Measurements from ENCODE around the gene MROH8. TPM values are rescaled to one million over a fixed set of nuclear protein-coding genes. Genes with fewer than 3 reads are reported as not detected.

The MROH8 gene
- total and polyA plus RNA-seq, 8 donors: 0.43 to 6.4 (median 1.8) TPM; not detected in 1

DNA sequence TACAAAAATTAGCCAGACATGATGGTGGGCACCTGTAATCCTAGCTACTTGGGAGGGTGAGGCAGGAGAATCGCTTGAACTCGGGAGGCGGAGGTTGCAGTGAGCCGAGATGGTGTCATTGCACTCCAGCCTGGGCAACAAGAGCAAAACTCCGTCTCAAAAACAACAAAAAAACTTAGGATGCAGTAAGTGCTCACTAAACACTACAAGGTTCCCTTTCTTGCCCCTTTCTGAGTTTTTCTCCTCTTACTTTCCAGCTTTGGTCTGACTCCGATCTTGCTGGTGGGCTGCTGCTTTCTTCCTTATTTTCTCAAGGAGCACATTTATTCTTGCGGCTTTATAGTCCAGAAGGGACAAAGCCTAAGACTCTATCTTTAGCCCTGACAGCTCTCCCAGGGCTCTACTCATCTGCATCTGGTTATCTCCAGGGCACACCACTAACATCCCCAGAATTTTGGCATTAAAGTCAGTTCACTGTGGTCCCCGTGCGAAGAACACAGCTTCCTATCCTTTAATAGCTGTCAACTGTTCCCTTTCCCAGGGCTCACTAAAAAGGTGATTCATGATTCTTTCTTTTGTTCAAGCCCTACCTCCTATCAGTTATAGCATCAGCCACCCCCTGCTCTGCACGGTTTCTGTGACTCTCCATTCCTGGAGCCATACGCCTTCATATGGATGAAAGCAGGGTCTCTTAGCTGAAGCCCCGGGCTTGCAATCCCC lies 17.4 kb downstream of the MROH8 start:
- DNase-seq: no peak
- Histone ChIP-seq H3K9me3 (no peaks in the 10 kb centered on the region), H3K27me3 (no peaks in the 10 kb centered on the region), H3K4me1 (no peaks in the 10 kb centered on the region), H3K4me3 (no peak overlapping the region), H3K27ac (no peak overlapping the region), H3K36me3 (peaks cover 0 to 14% (median under 1%) of the 10 kb centered on the region in 4 donors)
- 74 to 84% (median 81%) methylated on average over 12 of the region's 12 CpGs for WGBS, 5 donors
- intact Hi-C loops (cut with DNase I; ENCODE audit: low total_unique reads): no loop called here
- TF ChIP-seq EP300 (IDR thresholded peaks at IDR 0.05) (no peak), POLR2A (IDR thresholded peaks at IDR 0.05) (no peak), POLR2AphosphoS5 (IDR thresholded peaks at IDR 0.05) (no peak)
- TF ChIP-seq, protein P1, sequence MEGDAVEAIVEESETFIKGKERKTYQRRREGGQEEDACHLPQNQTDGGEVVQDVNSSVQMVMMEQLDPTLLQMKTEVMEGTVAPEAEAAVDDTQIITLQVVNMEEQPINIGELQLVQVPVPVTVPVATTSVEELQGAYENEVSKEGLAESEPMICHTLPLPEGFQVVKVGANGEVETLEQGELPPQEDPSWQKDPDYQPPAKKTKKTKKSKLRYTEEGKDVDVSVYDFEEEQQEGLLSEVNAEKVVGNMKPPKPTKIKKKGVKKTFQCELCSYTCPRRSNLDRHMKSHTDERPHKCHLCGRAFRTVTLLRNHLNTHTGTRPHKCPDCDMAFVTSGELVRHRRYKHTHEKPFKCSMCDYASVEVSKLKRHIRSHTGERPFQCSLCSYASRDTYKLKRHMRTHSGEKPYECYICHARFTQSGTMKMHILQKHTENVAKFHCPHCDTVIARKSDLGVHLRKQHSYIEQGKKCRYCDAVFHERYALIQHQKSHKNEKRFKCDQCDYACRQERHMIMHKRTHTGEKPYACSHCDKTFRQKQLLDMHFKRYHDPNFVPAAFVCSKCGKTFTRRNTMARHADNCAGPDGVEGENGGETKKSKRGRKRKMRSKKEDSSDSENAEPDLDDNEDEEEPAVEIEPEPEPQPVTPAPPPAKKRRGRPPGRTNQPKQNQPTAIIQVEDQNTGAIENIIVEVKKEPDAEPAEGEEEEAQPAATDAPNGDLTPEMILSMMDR (IDR thresholded peaks at IDR 0.05): no peak

DNA sequence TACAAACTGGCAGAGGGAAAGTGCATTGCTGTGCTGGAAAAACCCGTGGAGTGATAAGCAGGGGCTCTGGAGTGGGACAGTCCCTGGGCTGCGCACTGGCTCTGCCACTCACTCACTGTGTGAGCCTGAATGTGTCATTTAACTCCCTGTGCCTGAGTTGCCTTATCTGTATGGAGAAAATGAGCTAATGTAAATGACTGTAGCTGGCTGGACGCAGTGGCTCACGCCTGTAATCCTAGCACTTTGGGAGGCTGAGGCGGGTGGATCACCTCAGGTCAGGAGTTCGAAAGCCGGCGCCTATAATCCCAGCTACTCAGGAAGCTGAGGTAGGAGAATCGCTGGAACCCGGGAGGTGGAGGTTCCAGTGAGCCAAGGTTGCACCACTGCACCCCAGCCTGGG lies 18.7 kb downstream of the MROH8 start:
- Histone ChIP-seq H3K4me1 (no peaks in the 10 kb centered on the region), H3K27ac (no peak overlapping the region), H3K9me3 (no peaks in the 10 kb centered on the region), H3K4me3 (no peak overlapping the region), H3K36me3 (peaks cover 0 to 6% (median 0%) of the 10 kb centered on the region in 4 donors), H3K27me3 (no peaks in the 10 kb centered on the region)
- intact Hi-C loops (cut with DNase I; ENCODE audit: low total_unique reads): no loop called here
- 57 to 75% (median 61%) methylated on average over 10 of the region's 10 CpGs for WGBS, 5 donors
- DNase-seq: no peak
- TF ChIP-seq POLR2A (IDR thresholded peaks at IDR 0.05): no peak
- TF ChIP-seq EP300 (IDR thresholded peaks at IDR 0.05): no peak
- TF ChIP-seq, protein P1 (IDR thresholded peaks at IDR 0.05): no peak
- TF ChIP-seq POLR2AphosphoS5 (IDR thresholded peaks at IDR 0.05): no peak

DNA sequence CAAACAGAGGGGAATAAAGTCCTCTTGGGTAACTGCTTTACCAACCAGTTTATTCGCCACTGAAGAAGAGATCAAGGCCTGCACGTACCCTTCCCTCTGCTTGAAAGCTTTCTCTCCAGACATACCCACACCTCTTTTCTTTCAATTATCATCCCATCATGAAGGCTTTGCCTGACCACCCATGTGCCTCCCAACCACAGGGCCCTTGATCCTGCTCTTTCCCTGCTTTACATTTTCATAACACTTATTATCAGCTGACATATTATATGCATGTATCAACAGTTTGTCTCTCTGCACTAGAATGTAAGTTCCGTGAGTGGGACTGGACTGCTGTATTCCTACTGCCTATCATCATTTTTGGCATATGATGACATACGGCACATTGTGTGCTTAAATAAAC lies 21.1 kb downstream of the MROH8 start:
- 94 to 99% (median 98%) methylated on average over 4 of the region's 4 CpGs for WGBS, 5 donors
- intact Hi-C loops (cut with DNase I; ENCODE audit: low total_unique reads): no loop called here
- Histone ChIP-seq H3K27me3 (no peaks in the 10 kb centered on the region), H3K4me1 (no peaks in the 10 kb centered on the region), H3K4me3 (no peak overlapping the region), H3K36me3 (peaks cover 0 to 21% (median 0%) of the 10 kb centered on the region in 4 donors), H3K9me3 (no peaks in the 10 kb centered on the region), H3K27ac (no peak overlapping the region)
- TF ChIP-seq POLR2A (IDR thresholded peaks at IDR 0.05) (no peak), POLR2AphosphoS5 (IDR thresholded peaks at IDR 0.05) (no peak), EP300 (IDR thresholded peaks at IDR 0.05) (no peak)
- TF ChIP-seq, protein P1 (IDR thresholded peaks at IDR 0.05): no peak
- no peak for DNase-seq

DNA sequence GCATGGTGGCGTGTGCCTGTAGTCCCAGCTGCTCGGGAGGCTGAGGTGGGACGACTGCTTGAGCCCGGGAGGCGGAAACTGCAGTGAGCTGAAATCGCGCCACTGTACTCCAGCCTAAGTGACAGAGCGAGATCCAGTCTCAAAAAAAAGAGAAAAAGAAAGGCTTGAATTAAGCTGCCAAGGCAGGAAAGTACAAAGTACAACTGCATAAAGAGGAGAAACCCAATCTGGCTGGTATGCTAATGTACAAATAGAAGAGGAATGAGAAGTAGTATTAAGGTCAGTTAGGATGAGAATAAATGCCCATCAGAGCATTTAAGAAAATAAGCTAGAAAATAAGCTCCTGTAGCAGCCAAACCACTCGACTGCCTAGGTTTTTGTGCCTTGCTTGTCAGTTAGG lies 23.4 kb downstream of the MROH8 start:
- H3K36me3 ChIP-seq: peaks cover 0 to 25% (median 0%) of the 10 kb centered on the region in 4 donors
- H3K27me3 ChIP-seq: no peaks in the 10 kb centered on the region
- intact Hi-C loops (cut with DNase I; ENCODE audit: low total_unique reads): no loop called here
- no peak overlapping the region for H3K4me3 ChIP-seq
- no peaks in the 10 kb centered on the region for H3K9me3 ChIP-seq
- no peak overlapping the region for H3K27ac ChIP-seq
- no peaks in the 10 kb centered on the region for H3K4me1 ChIP-seq
- 76 to 90% (median 80%) methylated on average over 9 of the region's 9 CpGs for whole genome bisulfite sequencing, 5 donors
- no peak for DNase-seq
- TF ChIP-seq, protein P1 (IDR thresholded peaks at IDR 0.05): no peak
- TF ChIP-seq POLR2A (IDR thresholded peaks at IDR 0.05): no peak
- no peak for TF ChIP-seq EP300 (IDR thresholded peaks at IDR 0.05)
- TF ChIP-seq POLR2AphosphoS5 (IDR thresholded peaks at IDR 0.05): no peak
